ENCODE results near the gene ITGB2. TPM values are rescaled to one million over a fixed set of nuclear protein-coding genes. Genes with fewer than 3 reads are reported as not detected.

Gene ITGB2
- total and polyA plus RNA-seq, 12 donors, result 6.3 to 249 (median 98.9) TPM

GRCh38 chr21:44904141-44904923 lies 16.4 kb downstream of the ITGB2 start:
- intact Hi-C loops (cut with DNase I), result no loop called here
- WGBS, 4 donors, result 82 to 91% (median 84%) methylated on average over 12 to 14 of the region's 14 CpGs
- no peak overlapping the region for H3K4me3 ChIP-seq
- no peaks in the 10 kb centered on the region for H3K9me3 ChIP-seq (replicated peaks in 1 of 3)
- H3K27ac ChIP-seq, result no peak overlapping the region
- TF ChIP-seq POLR2A (IDR thresholded peaks at IDR 0.05), result no peak
- no peak for TF ChIP-seq CTCF (IDR thresholded peaks at IDR 0.05)
- peaks cover 0 to 8% of the 10 kb centered on the region in 2 donors for H3K36me3 ChIP-seq (replicated peaks in 1 of 2)
- no peak for DNase-seq
- H3K4me1 ChIP-seq (replicated peaks in 1 of 2), result no peaks in the 10 kb centered on the region
- H3K27me3 ChIP-seq, result peaks cover under 1% of the 10 kb centered on the region

GRCh38 chr21:44903689-44904088 lies 17.0 kb downstream of the ITGB2 start:
- intact Hi-C loops (cut with DNase I), result no loop called here
- H3K9me3 ChIP-seq (replicated peaks in 1 of 3), result no peaks in the 10 kb centered on the region
- no peak overlapping the region for H3K27ac ChIP-seq
- H3K4me1 ChIP-seq (replicated peaks in 1 of 2), result no peaks in the 10 kb centered on the region
- peaks cover 0 to 8% of the 10 kb centered on the region in 2 donors for H3K36me3 ChIP-seq (replicated peaks in 1 of 2)
- TF ChIP-seq POLR2A (IDR thresholded peaks at IDR 0.05) (no peak), CTCF (IDR thresholded peaks at IDR 0.05) (no peak)
- DNase-seq, result no peak
- peaks cover 4% of the 10 kb centered on the region for H3K27me3 ChIP-seq
- WGBS, 4 donors, result 76 to 89% (median 84%) methylated on average over 15 to 22 of the region's 22 CpGs
- no peak overlapping the region for H3K4me3 ChIP-seq

- Histone ChIP-seq H3K4me1 (replicated peaks in 1 of 2) (no peaks in the 10 kb centered on the region), H3K36me3 (replicated peaks in 1 of 2) (peaks cover 0 to 8% of the 10 kb centered on the region in 2 donors), H3K27me3 (peaks cover 4% of the 10 kb centered on the region), H3K9me3 (replicated peaks in 1 of 3) (no peaks in the 10 kb centered on the region), H3K4me3 (no peak overlapping the region), H3K27ac (no peak overlapping the region)
- 67 to 83% (median 79%) methylated on average over 3 to 18 of the region's 18 CpGs for WGBS, 4 donors
- DNase-seq, result no peak
- TF ChIP-seq CTCF (IDR thresholded peaks at IDR 0.05), result no peak
- no peak for TF ChIP-seq POLR2A (IDR thresholded peaks at IDR 0.05)
- intact Hi-C loops (cut with DNase I), result no loop called here
Observed at GRCh38 chr21:44903050-44903685, 17.5 kb downstream of the ITGB2 start.

GRCh38 chr21:44902268-44903049 lies 18.2 kb downstream of the ITGB2 start:
- no peaks in the 10 kb centered on the region for H3K9me3 ChIP-seq (replicated peaks in 1 of 3)
- H3K4me3 ChIP-seq, result no peak overlapping the region
- no peak overlapping the region for H3K27ac ChIP-seq
- no peaks in the 10 kb centered on the region for H3K4me1 ChIP-seq (replicated peaks in 1 of 2)
- H3K27me3 ChIP-seq, result peaks cover 4% of the 10 kb centered on the region
- peaks cover 0 to 8% of the 10 kb centered on the region in 2 donors for H3K36me3 ChIP-seq (replicated peaks in 1 of 2)
- no peak for DNase-seq
- TF ChIP-seq POLR2A (IDR thresholded peaks at IDR 0.05) (no peak), CTCF (IDR thresholded peaks at IDR 0.05) (no peak)
- 82 to 88% (median 84%) methylated on average over 30 of the region's 30 CpGs for WGBS, 4 donors
- intact Hi-C loops (cut with DNase I), result no loop called here
